Inferior parietal cortex (tissue), 1 donor: ENCODE measurements around the gene NUTF2.
"Not testable (repeated sequence)": the region's sequence is repeated elsewhere in the genome, so short reads cannot be mapped to it uniquely, and the experiment has no call there.

Source experiments
- DNase-seq: peaks from one replicate; pipeline ENCODE4 v3.0.0-alpha.2; 2016; ENCODE audit errors: extremely low spot score

Gene NUTF2

GRCh38 chr16:67864044-67864443 lies 17.3 kb downstream of the NUTF2 start:
- not testable (repeated sequence) for DNase-seq

- DNase-seq, result no peak
Measured at GRCh38 chr16:67864594-67864993, 17.9 kb downstream of the NUTF2 start.

- no peak for DNase-seq
Measured at GRCh38 chr16:67865318-67865717, 18.6 kb downstream of the NUTF2 start.

- no peak for DNase-seq
Measured at GRCh38 chr16:67868290-67868689, 21.6 kb downstream of the NUTF2 start.

GRCh38 chr16:67869653-67870052 lies 22.9 kb downstream of the NUTF2 start:
- DNase-seq, result no peak

GRCh38 chr16:67871256-67871655 lies 24.5 kb downstream of the NUTF2 start:
- DNase-seq, result no peak

GRCh38 chr16:67872131-67872630 lies 25.4 kb downstream of the NUTF2 start:
- no peak for DNase-seq

GRCh38 chr16:67872631-67873434 lies 26.1 kb downstream of the NUTF2 start, which contains the start of gene EDC4:
Gene EDC4, plus strand, starts transcription at chr16:67873052. Its CDS starts 210 bp downstream, at chr16:67873262.
- peak; percentile 80 for DNase-seq

- no peak for DNase-seq
Measured at GRCh38 chr16:67873435-67874370, 27.0 kb downstream of the NUTF2 start.

- DNase-seq, result no peak
Measured at GRCh38 chr16:67874372-67874771, 27.6 kb downstream of the NUTF2 start.

- no peak for DNase-seq
Measured at GRCh38 chr16:67877064-67877463, 30.3 kb downstream of the NUTF2 start.

- DNase-seq, result no peak
Measured at GRCh38 chr16:67878232-67878631, 31.5 kb downstream of the NUTF2 start.

GRCh38 chr16:67878846-67879245 lies 32.1 kb downstream of the NUTF2 start:
- DNase-seq, result no peak

- DNase-seq, result no peak
Measured at GRCh38 chr16:67879462-67879861, 32.7 kb downstream of the NUTF2 start.

GRCh38 chr16:67879936-67880335 lies 33.2 kb downstream of the NUTF2 start:
- no peak for DNase-seq

- DNase-seq, result no peak
Measured at GRCh38 chr16:67880584-67880983, 33.9 kb downstream of the NUTF2 start.

- peak; percentile 36 for DNase-seq
Measured at GRCh38 chr16:67881621-67882161, 35.0 kb downstream of the NUTF2 start.

- DNase-seq, result peak; percentile 79
Measured at GRCh38 chr16:67882374-67883145, 35.8 kb downstream of the NUTF2 start.

GRCh38 chr16:67883146-67883871 lies 36.6 kb downstream of the NUTF2 start:
- DNase-seq, result no peak

GRCh38 chr16:67883872-67884261 lies 37.1 kb downstream of the NUTF2 start:
- DNase-seq, result no peak

- peak; percentile 83 for DNase-seq
Measured at GRCh38 chr16:67884684-67885083, 38.0 kb downstream of the NUTF2 start, which contains the start of gene NRN1L. Gene NRN1L, plus strand, starts transcription at chr16:67884885. Its CDS starts 19 bp downstream, at chr16:67884904.
